ENCODE data around the gene KIAA0232. TPM values are rescaled to one million over a fixed set of nuclear protein-coding genes. Genes with fewer than 3 reads are reported as not detected.

Gene KIAA0232
- total and polyA plus RNA-seq, 12 donors, result 7.3 to 45.2 (median 27.4) TPM

GRCh38 chr4:6746721-6747293, 35.7 kb upstream of the KIAA0232 start:
- Histone ChIP-seq H3K36me3 (replicated peaks in 1 of 2) (no peaks in the 10 kb centered on the region), H3K4me1 (replicated peaks in 1 of 2) (no peaks in the 10 kb centered on the region), H3K27me3 (no peaks in the 10 kb centered on the region), H3K4me3 (no peak overlapping the region), H3K27ac (no peak overlapping the region), H3K9me3 (replicated peaks in 1 of 3) (no peaks in the 10 kb centered on the region)
- 66 to 73% (median 70%) methylated on average over 15 to 20 of the region's 20 CpGs for WGBS, 4 donors
- TF ChIP-seq CTCF (IDR thresholded peaks at IDR 0.05) (no peak), POLR2A (IDR thresholded peaks at IDR 0.05) (no peak)
- DNase-seq, result peak in 1 of 7 donors; percentile 10
- intact Hi-C loops (cut with DNase I), result no loop called here

GRCh38 chr4:6747294-6748051, 35.1 kb upstream of the KIAA0232 start:
- Histone ChIP-seq H3K36me3 (replicated peaks in 1 of 2) (no peaks in the 10 kb centered on the region), H3K9me3 (replicated peaks in 1 of 3) (no peaks in the 10 kb centered on the region), H3K27me3 (no peaks in the 10 kb centered on the region), H3K4me1 (replicated peaks in 1 of 2) (no peaks in the 10 kb centered on the region), H3K4me3 (no peak overlapping the region), H3K27ac (no peak overlapping the region)
- 71 to 79% (median 76%) methylated on average over 10 to 11 of the region's 11 CpGs for WGBS, 4 donors
- DNase-seq, result no peak
- intact Hi-C loops (cut with DNase I), result no loop called here
- TF ChIP-seq CTCF (IDR thresholded peaks at IDR 0.05), result no peak
- TF ChIP-seq POLR2A (IDR thresholded peaks at IDR 0.05), result no peak

- no peak for DNase-seq
- no peak overlapping the region for H3K27ac ChIP-seq
- H3K36me3 ChIP-seq (replicated peaks in 1 of 2), result no peaks in the 10 kb centered on the region
- no peaks in the 10 kb centered on the region for H3K27me3 ChIP-seq
- intact Hi-C loops (cut with DNase I), result no loop called here
- no peak overlapping the region for H3K4me3 ChIP-seq
- no peaks in the 10 kb centered on the region for H3K9me3 ChIP-seq (replicated peaks in 1 of 3)
- no peaks in the 10 kb centered on the region for H3K4me1 ChIP-seq (replicated peaks in 1 of 2)
- WGBS, 4 donors, result 63 to 86% (median 81%) methylated on average over 1 to 9 of the region's 9 CpGs
- TF ChIP-seq CTCF (IDR thresholded peaks at IDR 0.05) (no peak), POLR2A (IDR thresholded peaks at IDR 0.05) (no peak)
Measured at GRCh38 chr4:6748286-6748685, 34.2 kb upstream of the KIAA0232 start.

- no peaks in the 10 kb centered on the region for H3K9me3 ChIP-seq (replicated peaks in 1 of 3)
- intact Hi-C loops (cut with DNase I), result no loop called here
- 52 to 72% (median 58%) methylated on average over 12 to 25 of the region's 25 CpGs for WGBS, 4 donors
- no peak overlapping the region for H3K4me3 ChIP-seq
- H3K36me3 ChIP-seq (replicated peaks in 1 of 2), result no peaks in the 10 kb centered on the region
- H3K27me3 ChIP-seq, result no peaks in the 10 kb centered on the region
- no peak for TF ChIP-seq CTCF (IDR thresholded peaks at IDR 0.05)
- no peak for TF ChIP-seq POLR2A (IDR thresholded peaks at IDR 0.05)
- DNase-seq, result peak; percentile 44 to 85 (median 68)
- no peaks in the 10 kb centered on the region for H3K4me1 ChIP-seq (replicated peaks in 1 of 2)
- peak overlapping the region in 1 of 5 donors; percentile 66 for H3K27ac ChIP-seq
Measured at GRCh38 chr4:6749340-6750171, 33.0 kb upstream of the KIAA0232 start.
